Body of pancreas (tissue), 4 donors: Measurements from ENCODE around the gene TSPAN18. TPM values are rescaled to one million over a fixed set of nuclear protein-coding genes. Genes with fewer than 3 reads are reported as not detected.
A peak's percentile ranks its signal among the peaks of the same experiment; 100 is the strongest.

Source experiments
- ATAC-seq: fragments of 150-250 bp; one replicate; pipeline ENCODE4 v1.9.1; 2016
- DNase-seq, 4 donors: peaks; one replicate each; pipeline ENCODE4 v3.0.0-alpha.2; 2019
- H3K27ac ChIP-seq, 4 donors: fragments of 200-600 bp; sonication (generic); 1 replicate in 3 of 4; 2 replicates in 1 of 4; pipeline versions ENCODE4 v1.5.1 to v1.6.1; 2016 to 2019; ENCODE audit warnings: mild to moderate bottlenecking in 1 of 4, mixed read lengths in 1 of 4, moderate library complexity in 1 of 4
- H3K27me3 ChIP-seq, 2 donors: fragments of 200-600 bp; sonication (generic); one replicate each; pipeline ENCODE4 v1.6.0; 2016; ENCODE audit warnings: mild to moderate bottlenecking in 1 of 2
- H3K36me3 ChIP-seq, 2 donors: fragments of 200-600 bp; sonication (generic); replicated peaks in 1 of 2; 2 replicates each; pipeline ENCODE4 v1.5.1; 2016; ENCODE audit warnings: low read depth in 2 of 2; ENCODE audit not compliant: insufficient read depth in 1 of 2
- H3K4me1 ChIP-seq: fragments of 200-600 bp; sonication (generic); one replicate; pipeline ENCODE4 v1.6.0; 2016
- H3K4me3 ChIP-seq, 2 donors: fragments of 200-600 bp; sonication (generic); 1 replicate in 1 of 2; 2 replicates in 1 of 2; pipeline ENCODE4 v1.5.1; 2016 to 2019
- H3K9me3 ChIP-seq, 3 donors: fragments of 200-600 bp; sonication (generic); 1 replicate in 2 of 3; 2 replicates in 1 of 3; pipeline ENCODE4 v1.5.1; 2016
- POLR2A ChIP-seq, 3 donors: fragments of 450-650 bp; IDR thresholded peaks; one replicate each; pipeline ENCODE4 v1.6.1; 2016; ENCODE audit warnings: antibody characterized with exemption in 3 of 3, mild to moderate bottlenecking in 2 of 3
- whole genome bisulfite sequencing, 2 donors: methylation state at CpG; one replicate each; pipeline ENCODE4 v1.1.5; 2017; 5-methylcytosine and 5-hydroxymethylcytosine counted together
- intact Hi-C: fragments of 100-400 bp; cut with DNase I; formaldehyde crosslinking; loops from one replicate; pipeline ENCODE4 v1.15.1; 2023
- total RNA-seq, 2 donors: library from RNA; depleted of rRNA; stranded (reverse); fragments of >200 nt; gene quantifications; one replicate each; pipeline ENCODE4 v1.1.0, GENCODE V29; 2016
- TF ChIP-seq, protein P1 (sequence below), 7 experiments: fragments of 450-650 bp in 4 of 7; fragments of 200-600 bp in 3 of 7; sonication (generic) in 3 of 7; IDR thresholded peaks; one replicate each; pipeline ENCODE4 v1.5.1; 2016 to 2019; ENCODE audit warnings: antibody characterized with exemption in 7 of 7

TSPAN18 gene
- total RNA-seq, 2 donors from 2014 or later, result 2.1 to 3.0 TPM

DNA sequence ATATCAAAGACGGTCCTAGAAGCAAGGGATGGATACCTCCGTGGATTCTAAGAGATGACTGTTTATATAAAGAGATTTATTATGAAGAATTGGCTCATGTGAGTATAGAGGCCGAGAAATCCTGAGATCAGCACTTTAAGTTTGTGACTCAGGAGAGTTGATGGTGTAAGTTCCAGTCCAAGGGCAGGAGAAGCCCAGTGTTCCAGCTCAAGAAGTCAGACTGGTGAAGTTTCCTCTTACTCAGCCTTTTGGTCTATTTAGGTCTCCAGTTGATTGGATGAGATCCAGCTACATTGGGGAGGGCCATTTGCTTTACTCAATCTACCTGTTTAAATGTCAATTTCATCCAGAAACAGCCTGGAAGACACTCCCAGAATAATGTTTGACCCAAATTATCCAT lies 45.1 kb downstream of the TSPAN18 start:
- WGBS, 2 donors, result 65 to 72% methylated on average over 3 of the region's 3 CpGs
- Histone ChIP-seq H3K4me3 (no peak overlapping the region), H3K27ac (no peak overlapping the region), H3K4me1 (no peaks in the 10 kb centered on the region), H3K36me3 (no peaks in the 10 kb centered on the region), H3K27me3 (no peaks in the 10 kb centered on the region), H3K9me3 (no peaks in the 10 kb centered on the region)
- no peak for TF ChIP-seq POLR2A (IDR thresholded peaks at IDR 0.05)
- TF ChIP-seq, protein P1, sequence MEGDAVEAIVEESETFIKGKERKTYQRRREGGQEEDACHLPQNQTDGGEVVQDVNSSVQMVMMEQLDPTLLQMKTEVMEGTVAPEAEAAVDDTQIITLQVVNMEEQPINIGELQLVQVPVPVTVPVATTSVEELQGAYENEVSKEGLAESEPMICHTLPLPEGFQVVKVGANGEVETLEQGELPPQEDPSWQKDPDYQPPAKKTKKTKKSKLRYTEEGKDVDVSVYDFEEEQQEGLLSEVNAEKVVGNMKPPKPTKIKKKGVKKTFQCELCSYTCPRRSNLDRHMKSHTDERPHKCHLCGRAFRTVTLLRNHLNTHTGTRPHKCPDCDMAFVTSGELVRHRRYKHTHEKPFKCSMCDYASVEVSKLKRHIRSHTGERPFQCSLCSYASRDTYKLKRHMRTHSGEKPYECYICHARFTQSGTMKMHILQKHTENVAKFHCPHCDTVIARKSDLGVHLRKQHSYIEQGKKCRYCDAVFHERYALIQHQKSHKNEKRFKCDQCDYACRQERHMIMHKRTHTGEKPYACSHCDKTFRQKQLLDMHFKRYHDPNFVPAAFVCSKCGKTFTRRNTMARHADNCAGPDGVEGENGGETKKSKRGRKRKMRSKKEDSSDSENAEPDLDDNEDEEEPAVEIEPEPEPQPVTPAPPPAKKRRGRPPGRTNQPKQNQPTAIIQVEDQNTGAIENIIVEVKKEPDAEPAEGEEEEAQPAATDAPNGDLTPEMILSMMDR (IDR thresholded peaks at IDR 0.05), result no peak
- ATAC-seq, result no peak
- no peak for DNase-seq
- intact Hi-C loops, result no loop called here

DNA sequence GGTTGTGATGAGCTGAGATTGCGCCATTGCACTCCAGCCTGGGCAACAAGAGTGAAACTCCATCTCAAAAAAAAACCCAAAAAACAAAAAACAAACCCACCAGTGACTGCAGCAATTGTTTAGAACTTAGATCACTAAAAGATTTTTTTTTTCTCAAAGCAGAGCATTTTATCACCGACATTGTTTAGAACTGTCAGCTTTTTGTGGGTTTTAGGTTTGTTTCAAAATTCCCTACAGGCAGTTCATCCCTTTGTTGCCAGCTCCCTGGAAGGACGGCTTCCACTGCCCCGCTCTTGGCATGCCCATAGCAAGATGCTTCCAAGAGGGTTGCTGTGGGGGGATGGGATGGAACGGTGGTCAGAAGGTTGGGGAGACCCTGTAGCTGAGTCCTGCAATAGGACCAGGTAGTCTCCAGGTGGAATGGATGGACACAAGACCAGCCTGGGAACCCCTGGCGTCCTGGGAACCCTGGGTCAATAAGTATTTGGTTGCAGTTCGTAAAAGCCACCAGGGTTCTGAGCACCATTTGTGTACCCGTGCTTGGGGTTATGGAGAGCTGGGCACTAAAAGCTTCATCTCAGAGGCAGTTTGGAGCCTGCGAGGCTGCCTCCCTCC lies 46.7 kb downstream of the TSPAN18 start:
- no peaks in the 10 kb centered on the region for H3K27me3 ChIP-seq
- DNase-seq, result no peak
- intact Hi-C loops, result no loop called here
- no peaks in the 10 kb centered on the region for H3K9me3 ChIP-seq
- no peaks in the 10 kb centered on the region for H3K36me3 ChIP-seq
- 68 to 79% methylated on average over 9 of the region's 9 CpGs for whole genome bisulfite sequencing, 2 donors
- no peak overlapping the region for H3K4me3 ChIP-seq
- TF ChIP-seq, protein P1 (IDR thresholded peaks at IDR 0.05), result no peak
- TF ChIP-seq POLR2A (IDR thresholded peaks at IDR 0.05), result no peak
- no peak for ATAC-seq
- no peaks in the 10 kb centered on the region for H3K4me1 ChIP-seq
- no peak overlapping the region for H3K27ac ChIP-seq

DNA sequence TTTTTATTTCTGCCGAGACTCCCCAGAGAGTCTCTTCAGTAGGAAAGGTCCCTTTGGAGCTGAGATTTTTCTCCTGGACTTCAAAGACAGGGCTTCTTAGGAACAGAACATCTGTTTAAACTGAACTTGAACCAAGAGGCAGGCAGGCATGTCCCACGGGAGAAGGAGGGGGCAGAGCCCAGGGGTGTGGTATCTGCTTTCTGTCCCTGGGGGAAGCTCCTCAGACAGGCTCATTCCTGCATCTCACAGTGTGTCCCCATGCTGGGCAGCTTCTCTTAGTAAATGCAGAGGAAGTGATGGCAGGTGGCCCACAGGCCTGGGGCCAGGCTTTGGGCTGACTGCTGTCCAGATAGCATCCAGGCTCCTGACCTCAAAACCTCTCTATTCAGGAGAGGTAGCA lies 47.3 kb downstream of the TSPAN18 start:
- Histone ChIP-seq H3K27ac (no peak overlapping the region), H3K36me3 (no peaks in the 10 kb centered on the region), H3K9me3 (no peaks in the 10 kb centered on the region), H3K27me3 (no peaks in the 10 kb centered on the region), H3K4me3 (no peak overlapping the region), H3K4me1 (no peaks in the 10 kb centered on the region)
- TF ChIP-seq, protein P1 (IDR thresholded peaks at IDR 0.05), result no peak
- no peak for TF ChIP-seq POLR2A (IDR thresholded peaks at IDR 0.05)
- no peak for DNase-seq
- intact Hi-C loops, result no loop called here
- ATAC-seq, result no peak
- whole genome bisulfite sequencing, 2 donors, result 24 to 34% methylated on average over 2 of the region's 2 CpGs

DNA sequence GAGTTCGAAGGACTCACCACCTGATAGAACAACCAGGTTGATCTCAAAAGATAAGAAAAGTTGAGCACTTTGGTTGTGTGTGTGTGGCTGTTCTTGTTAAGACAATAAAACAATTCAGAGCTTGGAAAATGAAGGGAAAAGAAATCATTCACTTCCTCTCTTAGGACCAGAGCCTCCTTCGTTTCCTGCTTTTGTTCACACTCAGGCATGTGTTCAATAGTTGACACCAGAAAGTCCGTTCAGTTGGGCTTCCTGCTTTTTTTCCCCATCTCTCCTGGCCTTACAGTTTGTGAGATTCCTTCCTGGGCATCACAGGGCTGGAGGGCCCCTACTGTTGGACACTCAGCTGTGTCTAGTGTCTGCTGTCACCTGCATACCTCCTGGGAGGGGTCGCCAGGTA lies 48.0 kb downstream of the TSPAN18 start:
- no peak overlapping the region for H3K4me3 ChIP-seq
- intact Hi-C loops, result no loop called here
- DNase-seq (no peak), ATAC-seq (no peak)
- no peaks in the 10 kb centered on the region for H3K36me3 ChIP-seq
- H3K27me3 ChIP-seq, result no peaks in the 10 kb centered on the region
- H3K27ac ChIP-seq, result no peak overlapping the region
- TF ChIP-seq POLR2A (IDR thresholded peaks at IDR 0.05), result no peak
- TF ChIP-seq, protein P1 (IDR thresholded peaks at IDR 0.05), result no peak
- no peaks in the 10 kb centered on the region for H3K9me3 ChIP-seq
- H3K4me1 ChIP-seq, result no peaks in the 10 kb centered on the region
- 35 to 43% methylated on average over 4 of the region's 4 CpGs for WGBS, 2 donors

DNA sequence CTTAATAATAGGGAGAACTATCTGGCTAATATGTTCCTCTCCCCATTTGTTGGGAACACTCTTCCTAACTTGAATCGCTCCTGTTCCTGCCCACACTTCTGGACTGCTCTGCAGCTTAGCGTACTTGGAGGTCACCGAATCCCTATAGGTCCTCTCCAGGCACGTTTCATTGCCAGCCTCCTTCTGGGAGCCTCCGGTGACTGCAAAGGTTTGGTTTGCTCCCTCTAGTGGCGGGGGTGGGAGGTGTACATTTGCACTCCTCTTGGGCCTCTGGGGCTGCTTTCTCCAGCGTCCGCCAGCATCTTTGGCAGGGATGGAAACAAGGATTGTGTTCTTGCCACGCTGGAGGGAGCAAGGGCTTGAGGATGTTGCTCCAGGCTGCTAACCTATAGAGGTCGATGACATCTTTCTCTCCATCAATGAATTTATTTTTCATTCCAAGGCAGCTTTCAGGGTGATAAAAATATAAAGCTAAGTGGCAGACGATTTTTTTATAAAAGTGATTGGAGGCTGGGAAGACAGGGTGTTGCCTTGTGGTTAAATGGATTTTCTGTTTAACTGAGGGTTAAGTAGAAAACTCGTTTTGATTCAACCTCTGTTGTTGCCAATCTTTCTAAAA lies 48.7 kb downstream of the TSPAN18 start:
- Histone ChIP-seq H3K9me3 (no peaks in the 10 kb centered on the region), H3K36me3 (no peaks in the 10 kb centered on the region), H3K27me3 (no peaks in the 10 kb centered on the region), H3K27ac (no peak overlapping the region), H3K4me1 (no peaks in the 10 kb centered on the region), H3K4me3 (no peak overlapping the region)
- WGBS, 2 donors, result 18 to 23% methylated on average over 12 of the region's 12 CpGs
- intact Hi-C loops, result no loop called here
- TF ChIP-seq, protein P1 (IDR thresholded peaks at IDR 0.05), result peak; percentile 47 to 68 (median 59)
- TF ChIP-seq POLR2A (IDR thresholded peaks at IDR 0.05), result no peak
- ATAC-seq (peak; percentile 64), DNase-seq (peak; percentile 54 to 71 (median 59))
